K562 (cell line): ENCODE measurements around the gene MXI1. TPM values are rescaled to one million over a fixed set of nuclear protein-coding genes. Genes with fewer than 3 reads are reported as not detected.

ENCODE experiments used
- ATAC-seq: fragments of 200-7000 bp; cut with Tn5 transposase; 3 replicates; pipeline ENCODE4 v1.9.1; 2020; ENCODE audit warnings: moderate library complexity
- BruUV-seq: library from RNA; stranded (reverse); fragments of 400-500 nt; replicated peaks from 2 replicates; lab custom pipeline; 2021; lab: Mats Ljungman, UMichigan
- CTCF ChIA-PET: fragments of 300-600 bp; formaldehyde crosslinking; extraction: SDS; loops from one replicate; lab custom pipeline; 2021; ENCODE audit warnings: low intra/inter-chr PET ratio; lab: Yijun Ruan, JAX
- POLR2A ChIA-PET: fragments of 300-600, 350-650 bp; sonication (Branson Sonifier 250); formaldehyde crosslinking; extraction: SDS; loops from one replicate; lab custom pipeline; 2021; ENCODE audit warnings: antibody characterized with exemption, inconsistent platforms; lab: Yijun Ruan, JAX
- DNase-seq, 4 experiments: peaks; one replicate each; pipeline versions ENCODE4 v3.0.0 to v3.0.0-alpha.2; 2011 to 2018; ENCODE audit warnings: low spot score in 3 of 4, mixed read lengths in 3 of 4; ENCODE audit errors: extremely low read depth in 1 of 4
- FAIRE-seq: peaks from 2 replicates; lab custom pipeline; 2011; peaks lifted over from hg19 to GRCh38; lab: Jason Lieb, UNC
- H2AFZ ChIP-seq: 2 replicates; pipeline ENCODE4 v1.6.0; 2011; ENCODE audit warnings: low read depth, low read length, control low read depth, inconsistent platforms
- H3K27ac ChIP-seq: fragments of 200-600 bp; 3 replicates; pipeline ENCODE4 v1.8.0; 2011; ENCODE audit warnings: low read depth, mild to moderate bottlenecking, control low read depth, inconsistent platforms, low read length, moderate library complexity, mixed read lengths; ENCODE audit errors: extremely low read depth
- H3K27me3 ChIP-seq, 2 experiments: fragments of 300-600 bp in 1 of 2; 2 replicates in 1 of 2; 3 replicates in 1 of 2; pipeline versions ENCODE4 v1.6.0 to v1.8.0; 2011; ENCODE audit warnings: inconsistent platforms in 2 of 2, low read length in 2 of 2, mild to moderate bottlenecking in 1 of 2, mixed read lengths in 1 of 2, moderate library complexity in 1 of 2; ENCODE audit not compliant: control insufficient read depth in 2 of 2, insufficient read depth in 2 of 2
- H3K36me3 ChIP-seq: fragments of 300-600 bp; 3 replicates; pipeline ENCODE4 v1.8.0; 2011; ENCODE audit warnings: mild to moderate bottlenecking, low read length, inconsistent platforms; ENCODE audit not compliant: control insufficient read depth, insufficient read depth
- H3K4me1 ChIP-seq, 2 experiments: fragments of 200-600 bp in 1 of 2; replicated peaks in 1 of 2; 2 replicates in 1 of 2; 3 replicates in 1 of 2; pipeline versions ENCODE4 v1.5.1 to v1.8.0; 2011; ENCODE audit warnings: inconsistent platforms in 2 of 2, low read length in 2 of 2, mild to moderate bottlenecking in 1 of 2, mixed read lengths in 1 of 2, moderate library complexity in 1 of 2; ENCODE audit not compliant: control insufficient read depth in 2 of 2, insufficient read depth in 2 of 2
- H3K4me2 ChIP-seq: 2 replicates; pipeline ENCODE4 v1.6.1; 2011; ENCODE audit warnings: low read length, control low read depth, inconsistent platforms, mixed read lengths; ENCODE audit not compliant: insufficient read depth
- H3K4me3 ChIP-seq: fragments of 200-600 bp; sonication (generic), shearing (Covaris generic); 2 replicates; pipeline ENCODE4 v1.5.1; 2016; ENCODE audit warnings: control low read depth, inconsistent platforms
- H3K79me2 ChIP-seq: fragments of 200-600 bp; 3 replicates; pipeline ENCODE4 v1.8.0; 2011; ENCODE audit warnings: low read length, inconsistent platforms; ENCODE audit not compliant: control insufficient read depth, insufficient read depth
- H3K9ac ChIP-seq, 2 experiments: 2 replicates each; pipeline versions ENCODE4 v1.6.0 to v1.6.1; 2011; ENCODE audit warnings: low read depth in 2 of 2, low read length in 2 of 2, control low read depth in 1 of 2, inconsistent platforms in 1 of 2, mild to moderate bottlenecking in 1 of 2, mixed read lengths in 1 of 2; ENCODE audit not compliant: insufficient read depth in 1 of 2
- H3K9me1 ChIP-seq: one replicate; pipeline ENCODE4 v1.6.0; 2011; ENCODE audit warnings: inconsistent platforms, mild to moderate bottlenecking, low read length, moderate library complexity; ENCODE audit not compliant: control insufficient read depth, insufficient read depth
- H3K9me3 ChIP-seq: replicated peaks from 2 replicates; pipeline ENCODE4 v1.5.1; 2011; ENCODE audit warnings: low read depth, low read length, inconsistent platforms; ENCODE audit not compliant: control insufficient read depth, insufficient read depth
- H4K20me1 ChIP-seq: replicated peaks from 2 replicates; pipeline ENCODE4 v1.6.1; 2011; ENCODE audit warnings: low read length, inconsistent platforms, mixed read lengths; ENCODE audit not compliant: control insufficient read depth, insufficient read depth
- IRF9 ChIP-seq: fragments of 450-650 bp; IDR thresholded peaks from 2 replicates; pipeline ENCODE4 v1.6.1; 2016; ENCODE audit warnings: missing biosample characterization, missing genetic modification characterization
- MEIS2 ChIP-seq: fragments of 450-650 bp; IDR thresholded peaks from 2 replicates; pipeline ENCODE4 v1.6.1; 2014; ENCODE audit warnings: mild to moderate bottlenecking; ENCODE audit not compliant: partially characterized antibody
- NR2C2 ChIP-seq, 2 experiments: fragments of 200-800 bp in 1 of 2; sonication (Bioruptor generic) in 1 of 2; sonication (generic) in 1 of 2; formaldehyde crosslinking in 1 of 2; IDR thresholded peaks; 2 replicates each; pipeline versions ENCODE4 v1.6.1 to v1.8.0; 2016 to 2022; ENCODE audit warnings: mild to moderate bottlenecking in 1 of 2, missing compliant biosample characterization in 1 of 2, missing genetic modification characterization in 1 of 2, missing genetic modification reagents in 1 of 2
- SMARCA4 ChIP-seq: fragments of 450-650 bp; IDR thresholded peaks from 2 replicates; pipeline ENCODE4 v1.6.1; 2016
- ZNF280B ChIP-seq: fragments of 250-450 bp; sonication (Bioruptor Pico); IDR thresholded peaks from 2 replicates; pipeline ENCODE4 v1.5.1; 2021; ENCODE audit warnings: mild to moderate bottlenecking
- WGBS: fragments of 100-300 bp; shearing (Covaris generic); methylation state at CpG from one replicate; pipeline ENCODE4 v1.1.6; 2016; ENCODE audit warnings: low coverage, mixed read lengths; ENCODE audit not compliant: insufficient coverage; ENCODE audit errors: missing lambda C conversion rate; 5-methylcytosine and 5-hydroxymethylcytosine counted together
- in situ Hi-C: fragments of 300-500 bp; cut with MboI; formaldehyde crosslinking; loops from 4 replicates; pipeline ENCODE4 v1.15.0; 2018; ENCODE audit warnings: inconsistent platforms, mixed read lengths
- intact Hi-C: fragments of 100-400 bp; cut with micrococcal nuclease; formaldehyde crosslinking; loops from 2 replicates; pipeline ENCODE4 v1.14.2; 2022
- polyA plus RNA-seq, 8 experiments: library from polyadenylated mRNA; depleted of rRNA in 4 of 8; stranded (reverse) in 5 of 8; unstranded in 3 of 8; fragments of >200 nt; fragmentation: Nextera tagmentation in 2 of 8; fragmentation: Illumina TruSeq in 1 of 8; extraction: Ambion mirVana in 2 of 8; extraction: Trizol in 1 of 8; gene quantifications; 2 replicates each; pipeline versions ENCODE4 v1.2.1 to v1.2.3, GENCODE V29; 2011 to 2014; ENCODE audit warnings: inconsistent platforms in 1 of 8, missing spikeins in 1 of 8
- total RNA-seq, 7 experiments: library from RNA; depleted of rRNA in 6 of 7; stranded (reverse); fragments of >200 nt in 6 of 7; fragmentation: Illumina TruSeq in 2 of 7; extraction: Trizol in 2 of 7; gene quantifications; 2 replicates each; pipeline versions ENCODE4 v1.2.1 to v1.2.3, GENCODE V29; 2011 to 2021; ENCODE audit warnings: low replicate concordance in 1 of 7

The MXI1 gene
- total and polyA plus RNA-seq, 9 of the 15 experiments (the other 6 are each of a cell fraction or from before 2014, with no cell fraction given): 9.1 to 23.7 (median 14.8) TPM

GRCh38 chr10:110215286-110216170 is 8.1 kb downstream of the MXI1 start:
- Histone ChIP-seq H3K9ac (peak overlapping the region in 1 of 2 experiments; percentile 58; a peak in 1 of 4 replicates), H3K9me3 (no peaks in the 10 kb centered on the region), H3K27ac (0 out of 3 replicates have a peak overlapping the region, but pooled peaks have one; percentile 8), H3K4me1 (peaks cover 30 to 48% of the 10 kb centered on the region in 2 experiments; a peak in 4 of 5 replicates), H3K79me2 (peaks cover 73% of the 10 kb centered on the region), H2AFZ (no peak overlapping the region), H4K20me1 (no peaks in the 10 kb centered on the region), H3K4me2 (no peak overlapping the region), H3K9me1 (no peaks in the 10 kb centered on the region), H3K36me3 (no peaks in the 10 kb centered on the region)
- DNase-seq: peak in 1 of 4 experiments; percentile 13
- FAIRE-seq: no peak
- WGBS: 78% methylated on average over 4 of the region's 5 CpGs
- BruUV-seq: no TSS peak
- POLR2A ChIA-PET: no interaction called here
- CTCF ChIA-PET: no interaction called here
- intact Hi-C loops: no loop called here
- ATAC-seq: no peak
- in situ Hi-C loops: no loop called here
- TF ChIP-seq IRF9 (tag) (no peak), NR2C2 (CRISPR knock-in tag; IDR thresholded peaks at IDR 0.05) (no peak), NR2C2 (tag; IDR thresholded peaks at IDR 0.05) (peak; percentile 22; the same call in 1 of the 2 replicates), ZNF280B (no peak), MEIS2 (peak; percentile 64), SMARCA4 (no peak)
- TF ChIP-seq, all 486 proteins: peak for 2
- no peak overlapping the region for H3K4me3 ChIP-seq
- no peaks in the 10 kb centered on the region for H3K27me3 ChIP-seq
